ENCODE data around the gene WFDC1. TPM values are rescaled to one million over a fixed set of nuclear protein-coding genes. Genes with fewer than 3 reads are reported as not detected.

The WFDC1 gene
- total and polyA plus RNA-seq, 4 experiments from 2014 or later, result not detected

DNA sequence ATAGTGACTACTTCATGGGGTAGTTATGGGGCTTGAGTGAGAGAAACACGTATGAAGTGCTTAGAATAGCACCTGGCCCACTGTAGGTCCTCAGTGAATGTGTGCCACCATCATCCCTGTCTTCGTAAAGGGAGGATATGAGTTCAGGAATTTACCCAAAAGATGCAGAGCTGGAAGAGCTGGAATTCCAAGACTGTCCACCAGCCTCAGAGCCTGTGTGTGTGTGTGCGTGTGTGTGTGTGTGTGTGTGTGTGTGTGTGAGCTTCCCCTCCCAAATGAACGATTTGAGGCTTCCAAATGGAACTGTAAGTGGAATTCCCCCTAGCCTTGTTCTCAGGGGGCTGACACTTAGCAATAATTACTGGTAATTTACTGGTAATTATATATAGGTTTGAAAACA is 27.3 kb downstream of the WFDC1 start:
- no peaks in the 10 kb centered on the region for H3K4me1 ChIP-seq (ENCODE audit: insufficient read depth, low read length)
- ChIA-PET CTCF (ENCODE audit: partially characterized antibody) (no interaction called here), POLR2A (ENCODE audit: partially characterized antibody) (no interaction called here)
- no peak overlapping the region for H3K27ac ChIP-seq (ENCODE audit: low read depth, low read length)
- intact Hi-C loops (cut with micrococcal nuclease), result no loop called here
- no peaks in the 10 kb centered on the region for H3K4me1 Mint-ChIP-seq
- no peak overlapping the region for H3K27ac Mint-ChIP-seq
- no peaks in the 10 kb centered on the region for H3K9me3 ChIP-seq (ENCODE audit: control insufficient read depth in 1 of 2, low read length in 2 of 2)
- DNase-seq, result no peak
- H3K27me3 Mint-ChIP-seq, result peaks cover 3 to 5% of the 10 kb centered on the region in 2 donors
- H3K4me3 ChIP-seq (ENCODE audit: low read length in 2 of 2), result no peak overlapping the region
- H3K9me3 Mint-ChIP-seq, result peaks cover 0 to 12% (median 4%) of the 10 kb centered on the region in 8 donors
- no peaks in the 10 kb centered on the region for H3K27me3 ChIP-seq (ENCODE audit: insufficient read depth, low read length)
- peaks cover 0 to 1% of the 10 kb centered on the region in 2 donors for H3K36me3 Mint-ChIP-seq
- no peak overlapping the region for H3K4me3 Mint-ChIP-seq
- no peaks in the 10 kb centered on the region for H3K36me3 ChIP-seq (ENCODE audit: insufficient read depth, low read length)

DNA sequence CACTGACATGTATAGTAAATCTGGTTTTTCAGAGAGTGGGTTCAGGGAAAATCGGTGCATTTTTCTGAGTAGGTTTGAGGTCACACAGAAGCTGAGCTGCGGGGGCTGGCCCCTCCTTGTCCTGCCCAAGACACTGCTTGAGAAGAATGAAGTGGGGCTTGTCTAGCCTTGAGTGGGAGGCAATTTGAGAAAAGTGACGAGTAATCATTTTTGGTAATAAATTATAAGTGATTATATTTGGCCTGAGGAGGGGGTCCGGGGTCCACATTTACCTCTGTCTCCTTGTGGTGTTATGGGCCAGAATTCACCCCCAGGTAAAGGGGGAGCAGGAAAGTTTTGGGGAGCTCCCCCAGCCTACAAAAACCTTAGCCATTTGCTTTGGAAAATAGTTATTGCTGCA is 28.1 kb downstream of the WFDC1 start:
- Mint-ChIP-seq H3K9me3 (peaks cover 0 to 10% (median 3%) of the 10 kb centered on the region in 8 donors), H3K4me1 (no peaks in the 10 kb centered on the region), H3K36me3 (peaks cover 0 to under 1% of the 10 kb centered on the region in 2 donors), H3K4me3 (no peak overlapping the region), H3K27ac (no peak overlapping the region), H3K27me3 (peaks cover 4 to 5% of the 10 kb centered on the region in 2 donors)
- no peaks in the 10 kb centered on the region for H3K36me3 ChIP-seq (ENCODE audit: insufficient read depth, low read length)
- ChIA-PET POLR2A (ENCODE audit: partially characterized antibody) (no interaction called here), CTCF (ENCODE audit: partially characterized antibody) (no interaction called here)
- H3K4me3 ChIP-seq (ENCODE audit: low read length in 2 of 2), result no peak overlapping the region
- no peak for DNase-seq
- intact Hi-C loops (cut with micrococcal nuclease), result no loop called here
- H3K9me3 ChIP-seq (ENCODE audit: control insufficient read depth in 1 of 2, low read length in 2 of 2), result no peaks in the 10 kb centered on the region
- no peaks in the 10 kb centered on the region for H3K27me3 ChIP-seq (ENCODE audit: insufficient read depth, low read length)
- no peaks in the 10 kb centered on the region for H3K4me1 ChIP-seq (ENCODE audit: insufficient read depth, low read length)
- no peak overlapping the region for H3K27ac ChIP-seq (ENCODE audit: low read depth, low read length)

DNA sequence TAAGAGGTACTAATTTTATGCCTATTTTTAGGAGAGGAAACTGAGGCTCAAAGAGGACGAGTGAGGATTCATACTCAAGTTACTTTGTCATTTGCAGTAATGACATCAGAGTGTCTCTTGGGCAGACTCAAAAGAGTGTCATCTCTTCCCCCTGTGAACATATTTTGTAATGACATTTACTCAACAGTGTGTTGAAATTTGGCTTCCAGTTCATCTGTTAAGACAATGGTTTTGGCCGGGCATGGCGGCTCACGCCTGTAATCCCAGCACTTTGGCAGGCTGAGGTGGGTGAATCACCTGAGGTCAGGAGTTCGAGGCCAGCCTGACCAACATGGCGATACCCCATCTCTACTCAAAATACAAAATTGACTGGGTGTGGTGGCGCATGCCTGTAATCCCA is 28.9 kb downstream of the WFDC1 start:
- Mint-ChIP-seq H3K36me3 (no peaks in the 10 kb centered on the region), H3K4me3 (no peak overlapping the region), H3K4me1 (no peaks in the 10 kb centered on the region), H3K27me3 (peaks cover 4 to 7% of the 10 kb centered on the region in 2 donors), H3K9me3 (peaks cover 0 to 9% (median 3%) of the 10 kb centered on the region in 8 donors), H3K27ac (no peak overlapping the region)
- H3K36me3 ChIP-seq (ENCODE audit: insufficient read depth, low read length), result no peaks in the 10 kb centered on the region
- CTCF ChIA-PET (ENCODE audit: partially characterized antibody), result no interaction called here
- no peak overlapping the region for H3K4me3 ChIP-seq (ENCODE audit: low read length in 2 of 2)
- H3K27ac ChIP-seq (ENCODE audit: low read depth, low read length), result no peak overlapping the region
- DNase-seq, result no peak
- no peaks in the 10 kb centered on the region for H3K9me3 ChIP-seq (ENCODE audit: control insufficient read depth in 1 of 2, low read length in 2 of 2)
- no peaks in the 10 kb centered on the region for H3K27me3 ChIP-seq (ENCODE audit: insufficient read depth, low read length)
- no peaks in the 10 kb centered on the region for H3K4me1 ChIP-seq (ENCODE audit: insufficient read depth, low read length)
- intact Hi-C loops (cut with micrococcal nuclease), result no loop called here
- POLR2A ChIA-PET (ENCODE audit: partially characterized antibody), result no interaction called here

DNA sequence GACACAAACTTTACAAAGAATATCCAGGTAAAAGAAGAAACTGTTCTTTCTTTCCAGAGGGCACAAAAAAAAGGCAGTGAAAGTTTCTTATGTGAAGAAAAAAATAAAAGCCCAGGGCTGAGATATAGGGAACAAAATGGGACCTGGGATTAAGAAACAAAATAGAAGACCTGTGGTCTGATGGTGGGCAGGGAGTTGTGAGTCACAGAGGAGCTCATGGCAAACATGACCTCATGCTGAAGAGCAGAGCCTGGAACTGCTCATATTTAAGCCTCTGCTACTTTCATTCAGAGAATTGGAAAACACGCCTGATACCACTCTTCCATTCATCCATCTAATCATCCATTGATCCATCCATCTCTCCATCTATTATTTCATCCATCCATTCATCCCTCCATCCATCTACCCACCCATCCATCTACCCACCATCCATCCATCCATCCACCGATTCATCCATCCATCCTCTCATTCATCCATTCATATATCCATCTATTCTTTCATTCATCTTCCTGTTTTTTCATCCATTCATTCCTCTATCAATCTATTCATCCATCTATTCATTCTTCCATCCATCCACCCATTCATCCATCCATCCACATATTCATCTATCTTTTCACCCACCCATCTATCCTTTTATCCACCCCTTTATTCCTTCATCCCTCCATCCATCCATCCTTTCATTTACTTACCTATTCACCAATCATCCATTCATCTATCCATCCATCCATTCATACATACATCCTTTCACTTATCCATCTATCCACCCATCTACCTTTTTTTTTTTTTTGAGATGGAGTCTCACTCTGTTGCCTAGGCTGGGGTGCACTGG is 30.0 kb downstream of the WFDC1 start:
- intact Hi-C loops (cut with micrococcal nuclease), result no loop called here
- Mint-ChIP-seq H3K9me3 (peaks cover 0 to 3% (median 0%) of the 10 kb centered on the region in 8 donors), H3K36me3 (no peaks in the 10 kb centered on the region), H3K4me3 (no peak overlapping the region), H3K4me1 (no peaks in the 10 kb centered on the region), H3K27me3 (peaks cover 4 to 6% of the 10 kb centered on the region in 2 donors), H3K27ac (no peak overlapping the region)
- no peaks in the 10 kb centered on the region for H3K27me3 ChIP-seq (ENCODE audit: insufficient read depth, low read length)
- H3K9me3 ChIP-seq (ENCODE audit: control insufficient read depth in 1 of 2, low read length in 2 of 2), result no peaks in the 10 kb centered on the region
- no peaks in the 10 kb centered on the region for H3K4me1 ChIP-seq (ENCODE audit: insufficient read depth, low read length)
- ChIA-PET POLR2A (ENCODE audit: partially characterized antibody) (no interaction called here), CTCF (ENCODE audit: partially characterized antibody) (no interaction called here)
- no peaks in the 10 kb centered on the region for H3K36me3 ChIP-seq (ENCODE audit: insufficient read depth, low read length)
- H3K4me3 ChIP-seq (ENCODE audit: low read length in 2 of 2), result no peak overlapping the region
- DNase-seq, result no peak
- H3K27ac ChIP-seq (ENCODE audit: low read depth, low read length), result no peak overlapping the region

DNA sequence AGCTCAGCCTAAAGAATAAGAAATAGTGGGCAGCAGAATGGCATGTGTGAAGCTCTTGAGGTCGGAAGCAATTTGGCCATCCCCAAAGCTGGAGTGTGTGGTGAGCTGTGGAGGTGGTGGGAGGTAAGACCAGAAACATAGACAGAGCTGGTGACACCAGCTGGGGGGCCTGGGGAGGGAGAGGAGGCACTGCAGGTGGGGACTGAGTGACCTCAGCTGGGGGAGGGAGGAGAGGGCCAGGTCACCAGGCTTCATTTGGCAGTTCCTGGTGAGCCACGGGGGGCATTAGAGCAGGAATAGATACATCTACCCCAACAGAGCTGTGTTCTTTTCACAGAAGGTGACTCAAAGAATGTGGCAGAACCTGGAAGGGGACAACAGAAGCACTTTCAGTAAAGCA is 31.9 kb downstream of the WFDC1 start:
- no peak overlapping the region for H3K4me3 Mint-ChIP-seq
- POLR2A ChIA-PET (ENCODE audit: partially characterized antibody), result no interaction called here
- intact Hi-C loops (cut with micrococcal nuclease), result no loop called here

DNA sequence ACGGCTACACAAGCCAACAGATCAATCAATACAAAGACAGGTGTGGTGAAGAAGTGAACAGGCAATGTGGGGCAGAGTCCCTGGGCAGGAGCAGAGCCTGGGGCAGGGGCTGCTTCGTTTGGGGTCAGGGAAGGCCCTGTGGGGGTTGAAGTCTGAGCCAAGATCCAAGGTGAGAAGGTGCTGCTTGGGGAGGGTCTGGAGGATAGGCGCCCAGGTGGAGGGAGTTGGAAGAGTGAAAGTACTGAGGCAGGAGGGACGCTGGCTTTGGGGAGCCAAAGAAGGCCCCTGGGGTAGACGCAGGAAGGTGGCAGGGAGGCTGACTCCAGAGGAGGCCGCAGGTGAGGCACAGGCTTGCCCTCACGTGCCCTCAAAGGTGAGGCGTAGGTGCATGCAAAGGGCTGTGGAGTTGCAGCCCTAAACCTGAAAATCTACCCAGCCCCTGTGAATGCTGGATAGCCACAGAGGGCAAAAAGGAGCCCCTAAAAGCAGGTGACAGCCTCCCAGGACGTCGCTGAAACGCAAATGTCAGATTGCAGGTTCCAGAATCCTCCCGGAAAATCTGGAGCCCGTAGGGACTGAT is 33.3 kb downstream of the WFDC1 start:
- Mint-ChIP-seq H3K36me3 (no peaks in the 10 kb centered on the region), H3K4me1 (no peaks in the 10 kb centered on the region), H3K27ac (no peak overlapping the region), H3K27me3 (peaks cover 5 to 11% of the 10 kb centered on the region in 2 donors), H3K4me3 (no peak overlapping the region), H3K9me3 (peaks cover 0 to 9% (median 0%) of the 10 kb centered on the region in 8 donors)
- Histone ChIP-seq H3K27me3 (ENCODE audit: insufficient read depth, low read length) (no peaks in the 10 kb centered on the region), H3K27ac (ENCODE audit: low read depth, low read length) (no peak overlapping the region), H3K4me1 (ENCODE audit: insufficient read depth, low read length) (no peaks in the 10 kb centered on the region), H3K9me3 (ENCODE audit: control insufficient read depth in 1 of 2, low read length in 2 of 2) (no peaks in the 10 kb centered on the region), H3K36me3 (ENCODE audit: insufficient read depth, low read length) (no peaks in the 10 kb centered on the region), H3K4me3 (ENCODE audit: low read length in 2 of 2) (no peak overlapping the region)
- CTCF ChIA-PET (ENCODE audit: partially characterized antibody), result no interaction called here
- intact Hi-C loops (cut with micrococcal nuclease), result no loop called here
- DNase-seq, result no peak
- POLR2A ChIA-PET (ENCODE audit: partially characterized antibody), result no interaction called here

More for the DNA sequence above, 31.9 kb downstream of the WFDC1 start:
- Mint-ChIP-seq H3K27ac (no peak overlapping the region), H3K9me3 (peaks cover 0 to 3% (median 0%) of the 10 kb centered on the region in 8 donors), H3K4me1 (no peaks in the 10 kb centered on the region), H3K27me3 (peaks cover 8 to 9% of the 10 kb centered on the region in 2 donors), H3K36me3 (no peaks in the 10 kb centered on the region)
- H3K27me3 ChIP-seq (ENCODE audit: insufficient read depth, low read length), result no peaks in the 10 kb centered on the region
- no peak overlapping the region for H3K4me3 ChIP-seq (ENCODE audit: low read length in 2 of 2)
- no peaks in the 10 kb centered on the region for H3K9me3 ChIP-seq (ENCODE audit: control insufficient read depth in 1 of 2, low read length in 2 of 2)
- H3K4me1 ChIP-seq (ENCODE audit: insufficient read depth, low read length), result no peaks in the 10 kb centered on the region
- no peak for DNase-seq
- H3K36me3 ChIP-seq (ENCODE audit: insufficient read depth, low read length), result no peaks in the 10 kb centered on the region
- H3K27ac ChIP-seq (ENCODE audit: low read depth, low read length), result no peak overlapping the region
- CTCF ChIA-PET (ENCODE audit: partially characterized antibody), result no interaction called here

DNA sequence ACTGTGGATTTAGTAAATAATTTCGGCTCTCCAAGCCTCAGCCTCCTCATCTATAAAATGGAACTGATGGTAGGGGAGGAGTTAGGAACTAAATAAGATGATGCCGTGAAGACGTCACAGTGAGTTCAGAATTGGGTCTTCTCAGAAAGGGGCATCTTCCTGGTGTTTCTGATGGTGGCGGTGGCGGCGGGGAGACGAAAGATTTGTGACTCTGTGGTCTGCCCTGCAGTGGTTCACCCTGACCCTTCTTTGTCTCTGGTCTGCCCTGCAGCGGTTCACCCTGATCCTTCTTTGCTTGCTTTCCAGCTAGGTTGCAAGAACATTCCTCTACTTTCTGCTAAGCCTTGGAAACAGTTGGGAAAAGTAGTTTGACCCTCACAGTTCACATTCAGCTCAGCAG is 34.3 kb downstream of the WFDC1 start:
- intact Hi-C loops (cut with micrococcal nuclease), result no loop called here

More for the DNA sequence above, 34.3 kb downstream of the WFDC1 start:
- H3K27me3 Mint-ChIP-seq, result peaks cover 6 to 11% of the 10 kb centered on the region in 2 donors
- CTCF ChIA-PET (ENCODE audit: partially characterized antibody), result no interaction called here
- H3K9me3 Mint-ChIP-seq, result peaks cover 0 to 10% (median 0%) of the 10 kb centered on the region in 8 donors
- H3K4me3 Mint-ChIP-seq, result no peak overlapping the region
- no peaks in the 10 kb centered on the region for H3K36me3 Mint-ChIP-seq
- POLR2A ChIA-PET (ENCODE audit: partially characterized antibody), result no interaction called here
- Histone ChIP-seq H3K4me3 (ENCODE audit: low read length in 2 of 2) (no peak overlapping the region), H3K27ac (ENCODE audit: low read depth, low read length) (no peak overlapping the region), H3K4me1 (ENCODE audit: insufficient read depth, low read length) (no peaks in the 10 kb centered on the region), H3K9me3 (ENCODE audit: control insufficient read depth in 1 of 2, low read length in 2 of 2) (no peaks in the 10 kb centered on the region), H3K27me3 (ENCODE audit: insufficient read depth, low read length) (no peaks in the 10 kb centered on the region), H3K36me3 (ENCODE audit: insufficient read depth, low read length) (no peaks in the 10 kb centered on the region)
- H3K27ac Mint-ChIP-seq, result no peak overlapping the region
- DNase-seq, result no peak
- H3K4me1 Mint-ChIP-seq, result no peaks in the 10 kb centered on the region

All from CD4-positive, alpha-beta memory T cell (primary cell).